Adrenal gland (tissue), 12 donors: Measurements from ENCODE around the gene CCL27. TPM values are rescaled to one million over a fixed set of nuclear protein-coding genes. Genes with fewer than 3 reads are reported as not detected.

Source experiments
- DNase-seq, 7 donors: peaks; one replicate each; pipeline ENCODE4 v3.0.0-alpha.2; 2019 to 2020
- H3K27ac ChIP-seq, 5 donors: fragments of 200-600 bp; sonication (generic) in 4 of 5; 1 replicate in 3 of 5; 2 replicates in 2 of 5; pipeline versions ENCODE4 v1.5.1 to v1.8.0; 2016 to 2020; ENCODE audit warnings: mild to moderate bottlenecking in 1 of 5
- H3K27me3 ChIP-seq: fragments of 200-600 bp; 2 replicates; pipeline ENCODE4 v1.8.0; 2021
- H3K36me3 ChIP-seq, 2 donors: fragments of 200-600 bp; replicated peaks in 1 of 2; 1 replicate in 1 of 2; 2 replicates in 1 of 2; pipeline versions ENCODE4 v1.5.1 to v1.8.0; 2018 to 2022
- H3K4me1 ChIP-seq, 2 donors: fragments of 200-600 bp; replicated peaks in 1 of 2; 1 replicate in 1 of 2; 2 replicates in 1 of 2; pipeline versions ENCODE4 v1.5.1 to v1.8.0; 2018 to 2021
- H3K4me3 ChIP-seq, 4 donors: fragments of 200-600 bp; sonication (generic) in 3 of 4; one replicate each; pipeline ENCODE4 v1.5.1; 2016 to 2018
- H3K9me3 ChIP-seq, 3 donors: fragments of 200-600 bp; sonication (generic) in 1 of 3; replicated peaks in 1 of 3; 1 replicate in 2 of 3; 2 replicates in 1 of 3; pipeline versions ENCODE4 v1.5.1 to v1.8.0; 2016 to 2021
- CTCF ChIP-seq, 6 experiments: fragments of 450-650 bp in 4 of 6; fragments of 200-600 bp in 2 of 6; sonication (generic) in 1 of 6; IDR thresholded peaks; 1 replicate in 5 of 6; 2 replicates in 1 of 6; pipeline versions ENCODE4 v1.5.1 to v1.8.0; 2016 to 2021; ENCODE audit warnings: antibody characterized with exemption in 6 of 6, mild to moderate bottlenecking in 2 of 6, moderate library complexity in 1 of 6
- POLR2A ChIP-seq, 2 donors: fragments of 450-650 bp; IDR thresholded peaks; one replicate each; pipeline ENCODE4 v1.6.1; 2017; ENCODE audit warnings: antibody characterized with exemption in 2 of 2, mild to moderate bottlenecking in 2 of 2, moderate library complexity in 1 of 2
- WGBS, 4 donors: extraction: QIAGEN DNeasy Blood & Tissue Kit in 2 of 4; methylation state at CpG; one replicate each; pipeline versions ENCODE4 v1.1.5 to v1.1.7; 2013 to 2017; 5-methylcytosine and 5-hydroxymethylcytosine counted together
- intact Hi-C, 2 donors: fragments of 100-400 bp; cut with DNase I; formaldehyde crosslinking; loops; one replicate each; pipeline versions ENCODE4 v1.14.1 to v1.15.0; 2022 to 2023
- polyA plus RNA-seq, 3 donors: library from polyadenylated mRNA; stranded (reverse); fragments of 200-250 nt in 2 of 3; fragments of 350-450 nt in 1 of 3; fragmentation: Illumina TruSeq in 1 of 3; extraction: RNeasy Lipid Tissue Mini Kit (QIAGEN cat#74804) in 1 of 3; gene quantifications; one replicate each; pipeline ENCODE4 v1.2.3, GENCODE V29; 2013 to 2014
- total RNA-seq, 9 donors: library from RNA; depleted of rRNA in 4 of 9; stranded (reverse); fragments of >200 nt in 4 of 9; fragments of 120-200 nt in 1 of 9; fragmentation: NEBNext Ultra II Directional in 1 of 9; extraction: Animal tissue kit (Norgen Biotek cat#: 25700) in 1 of 9; gene quantifications; one replicate each; pipeline versions ENCODE4 v1.1.0 to v1.2.4, GENCODE V29; 2013 to 2023
- donor health status: healthy with polysubstance abuse.
- donor health status: Bipolar disorder and iron deficiency.
- donor health status: DM: yes; HTN: yes; CAD: no.
- donor health status: DM: no; HTN: no; CAD: no.
- donor health status: DM: no; HTN: no; CAD: no.
- donor health status: DM: yes; HTN: yes; CAD: no.

The CCL27 gene
- total and polyA plus RNA-seq, 12 donors = 0.10 to 0.65 (median 0.33) TPM; not detected in 7

GRCh38 chr9:34658461-34658860, 4.0 kb downstream of the CCL27 start:
- intact Hi-C loops = loop anchor here in 1 of 2 donors (10.0 kb wide), 1 partner anchor 46 kb away; no protein-coding TSS in a partner anchor
- Histone ChIP-seq H3K4me3 (no peak overlapping the region), H3K27me3 (no peaks in the 10 kb centered on the region), H3K4me1 (peaks cover 2 to 10% of the 10 kb centered on the region in 2 donors), H3K9me3 (no peaks in the 10 kb centered on the region), H3K36me3 (no peaks in the 10 kb centered on the region), H3K27ac (no peak overlapping the region)
- WGBS, 4 donors = 88 to 94% (median 91%) methylated on average over 14 of the region's 14 CpGs; no CpG with 5 or more reads in 1 of the 4 donors
- no peak for TF ChIP-seq CTCF (IDR thresholded peaks at IDR 0.05)
- TF ChIP-seq POLR2A (IDR thresholded peaks at IDR 0.05) = no peak
- DNase-seq = no peak

GRCh38 chr9:34656992-34657391, 5.5 kb downstream of the CCL27 start:
- 92 to 100% (median 94%) methylated on average over 3 to 5 of the region's 5 CpGs for WGBS, 4 donors
- Histone ChIP-seq H3K27me3 (no peaks in the 10 kb centered on the region), H3K36me3 (no peaks in the 10 kb centered on the region), H3K4me1 (peaks cover 15 to 23% of the 10 kb centered on the region in 2 donors), H3K4me3 (no peak overlapping the region), H3K27ac (no peak overlapping the region), H3K9me3 (no peaks in the 10 kb centered on the region)
- no peak for DNase-seq
- intact Hi-C loops = loop anchor here in 1 of 2 donors (10.0 kb wide), 1 partner anchor 48 kb away; no protein-coding TSS in a partner anchor
- TF ChIP-seq POLR2A (IDR thresholded peaks at IDR 0.05) (no peak), CTCF (IDR thresholded peaks at IDR 0.05) (no peak)

GRCh38 chr9:34655394-34655793, 7.1 kb downstream of the CCL27 start:
- Histone ChIP-seq H3K36me3 (peaks cover 0 to 4% of the 10 kb centered on the region in 2 donors), H3K27ac (no peak overlapping the region), H3K4me3 (no peak overlapping the region), H3K9me3 (no peaks in the 10 kb centered on the region), H3K27me3 (no peaks in the 10 kb centered on the region), H3K4me1 (peaks cover 27 to 39% of the 10 kb centered on the region in 2 donors)
- 74 to 84% (median 81%) methylated on average over 5 of the region's 5 CpGs for WGBS, 4 donors
- intact Hi-C loops = loop anchor here in 1 of 2 donors (10.0 kb wide), 1 partner anchor 49 kb away; no protein-coding TSS in a partner anchor
- DNase-seq = no peak
- no peak for TF ChIP-seq POLR2A (IDR thresholded peaks at IDR 0.05)
- TF ChIP-seq CTCF (IDR thresholded peaks at IDR 0.05) = no peak

GRCh38 chr9:34654323-34655051, 8.0 kb downstream of the CCL27 start:
- peaks cover 27 to 39% of the 10 kb centered on the region in 2 donors for H3K4me1 ChIP-seq
- peak overlapping the region in 2 of 5 donors; percentile 34 to 87 for H3K27ac ChIP-seq
- H3K27me3 ChIP-seq = no peaks in the 10 kb centered on the region
- WGBS, 4 donors = 36 to 41% (median 38%) methylated on average over 5 to 11 of the region's 11 CpGs
- no peak overlapping the region for H3K4me3 ChIP-seq
- peak in 4 of 7 donors; percentile 50 to 71 (median 54) for DNase-seq
- TF ChIP-seq POLR2A (IDR thresholded peaks at IDR 0.05) (no peak), CTCF (IDR thresholded peaks at IDR 0.05) (no peak)
- intact Hi-C loops = loop anchor here in 1 of 2 donors (10.0 kb wide), 1 partner anchor 50 kb away; no protein-coding TSS in a partner anchor
- no peaks in the 10 kb centered on the region for H3K9me3 ChIP-seq
- peaks cover 0 to 13% of the 10 kb centered on the region in 2 donors for H3K36me3 ChIP-seq
